GM21825 (cell line): ENCODE measurements around the gene OPRL1.

Source experiments
- ATAC-seq: cut with Tn5 transposase; IDR thresholded peaks from one replicate; pipeline ENCODE4 v1.9.1; 2021; ENCODE audit warnings: mild to moderate bottlenecking, moderate library complexity; ENCODE audit not compliant: unreplicated experiment

Gene OPRL1

DNA sequence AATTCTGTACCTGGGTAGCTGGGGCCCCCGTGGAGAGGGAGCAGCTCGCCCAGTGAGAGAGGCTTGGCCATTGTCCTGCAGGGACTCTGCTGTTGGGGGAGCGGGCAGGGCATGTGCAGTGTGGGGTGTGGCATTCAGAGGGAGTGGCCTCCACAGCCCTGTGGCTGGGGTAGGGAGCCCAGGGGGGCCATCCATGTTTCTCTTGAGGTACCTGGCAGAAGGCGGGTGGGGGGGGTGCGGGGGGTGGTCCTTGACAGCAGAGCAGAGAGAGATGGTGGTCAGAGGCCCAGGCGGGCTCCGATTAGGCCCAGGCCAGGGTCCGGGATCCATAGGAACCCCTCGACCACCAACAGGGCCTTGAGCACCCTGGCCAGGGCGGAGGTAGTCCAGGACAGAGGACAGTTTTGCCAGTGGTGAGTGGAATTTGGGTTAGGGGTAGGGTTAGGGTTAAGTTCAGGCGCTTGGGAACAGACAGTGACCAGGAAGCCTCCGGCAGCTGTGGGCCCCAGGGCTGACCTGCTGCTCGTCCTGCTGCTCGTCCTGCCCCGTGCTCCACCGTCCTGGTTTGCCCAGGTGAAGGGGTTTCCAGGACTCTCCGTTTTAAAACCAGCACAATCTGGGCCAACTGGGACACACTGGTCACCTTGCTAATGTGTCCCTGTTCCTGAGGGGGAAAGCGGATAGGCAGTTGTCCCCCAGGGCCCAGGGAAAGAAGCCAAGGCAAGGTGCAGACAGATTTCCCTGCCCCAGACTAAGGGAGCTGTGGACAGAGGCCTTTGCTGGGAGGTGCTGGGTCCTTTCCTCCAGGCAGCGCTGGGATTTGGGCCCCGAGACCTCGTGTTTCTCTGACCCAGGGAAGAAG lies 59.5 kb downstream of the OPRL1 start:
- ATAC-seq, result no peak

DNA sequence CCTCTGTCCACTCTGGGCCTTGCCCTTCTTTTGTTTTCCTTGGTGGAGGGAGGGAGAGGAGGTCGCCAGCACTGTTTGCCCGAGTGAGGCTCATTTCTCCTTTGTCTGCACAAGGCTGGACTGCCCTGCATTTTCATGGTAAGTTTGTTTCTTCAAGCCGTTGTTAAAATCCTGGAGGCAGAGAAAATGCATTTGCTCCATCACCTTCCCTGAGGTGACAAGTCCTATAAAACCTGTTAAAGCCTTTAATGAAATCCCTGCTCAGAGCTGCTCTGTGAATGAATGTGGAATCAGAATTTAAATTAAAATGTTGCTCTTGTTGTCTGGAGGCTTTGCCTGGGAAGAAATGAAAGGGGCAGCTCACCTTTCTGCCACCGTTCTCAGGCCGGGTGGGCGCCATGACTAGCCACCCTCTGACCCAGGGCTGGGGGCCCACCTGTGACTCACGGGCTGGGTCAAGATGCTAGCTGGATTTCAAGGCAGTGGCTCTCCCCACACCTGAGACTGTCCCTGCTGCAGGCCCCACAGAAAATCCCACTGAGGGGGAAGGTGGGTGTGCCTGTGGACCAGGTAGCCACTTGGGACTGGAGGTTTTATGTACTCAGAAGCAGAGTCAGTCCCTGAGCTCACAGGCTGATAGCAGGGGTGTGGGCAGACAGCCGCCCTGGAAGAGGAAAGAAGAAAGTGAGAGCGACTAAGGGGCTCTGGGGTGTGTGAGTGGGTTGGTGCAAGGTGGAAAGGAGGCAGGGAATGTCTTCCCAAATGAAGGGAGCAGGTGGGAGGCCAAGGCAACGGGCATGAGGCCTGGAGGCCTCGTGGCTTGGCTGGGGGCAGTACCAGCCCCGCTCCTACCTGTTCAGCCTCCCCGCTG lies 60.4 kb downstream of the OPRL1 start:
- ATAC-seq, result no peak

DNA sequence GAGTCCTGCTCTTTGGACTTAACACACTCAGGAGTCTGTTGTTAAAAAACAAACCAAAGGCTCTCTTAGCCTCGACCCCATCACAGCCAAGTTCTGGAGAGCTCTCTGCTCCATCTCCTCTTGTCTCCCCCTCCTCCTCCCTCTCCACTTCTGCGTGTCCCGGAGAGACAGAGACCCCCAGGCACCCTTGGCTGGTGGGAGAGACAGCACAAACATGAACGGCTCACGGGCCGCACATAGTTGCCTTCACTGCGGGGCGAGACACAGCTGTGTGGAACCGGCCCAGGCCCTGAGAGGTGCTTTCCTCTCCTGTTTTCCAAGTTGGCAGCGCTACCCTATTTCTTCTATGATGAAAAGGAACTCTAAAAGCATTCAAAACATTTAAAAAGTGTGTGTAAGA lies 61.1 kb downstream of the OPRL1 start:
- no peak for ATAC-seq

DNA sequence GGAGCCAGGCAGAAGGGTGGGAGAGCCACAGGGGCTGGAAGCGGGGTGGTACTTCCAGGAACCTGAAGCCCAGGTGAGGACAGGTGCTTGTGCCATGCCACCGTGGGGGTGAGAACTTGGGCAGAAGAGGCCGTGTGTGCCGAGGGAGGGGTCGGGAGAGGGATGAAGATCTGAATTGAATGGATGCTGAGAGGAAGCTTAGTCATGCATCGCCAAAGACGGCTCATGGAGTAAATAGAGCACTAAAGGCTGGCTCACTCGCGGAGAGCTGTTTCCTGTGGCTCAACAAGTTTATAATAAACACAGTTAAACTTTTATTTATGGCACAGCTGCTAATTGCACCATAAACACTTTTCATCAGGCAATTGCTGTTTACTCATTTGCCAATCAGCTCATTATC lies 62.7 kb downstream of the OPRL1 start:
- no peak for ATAC-seq

DNA sequence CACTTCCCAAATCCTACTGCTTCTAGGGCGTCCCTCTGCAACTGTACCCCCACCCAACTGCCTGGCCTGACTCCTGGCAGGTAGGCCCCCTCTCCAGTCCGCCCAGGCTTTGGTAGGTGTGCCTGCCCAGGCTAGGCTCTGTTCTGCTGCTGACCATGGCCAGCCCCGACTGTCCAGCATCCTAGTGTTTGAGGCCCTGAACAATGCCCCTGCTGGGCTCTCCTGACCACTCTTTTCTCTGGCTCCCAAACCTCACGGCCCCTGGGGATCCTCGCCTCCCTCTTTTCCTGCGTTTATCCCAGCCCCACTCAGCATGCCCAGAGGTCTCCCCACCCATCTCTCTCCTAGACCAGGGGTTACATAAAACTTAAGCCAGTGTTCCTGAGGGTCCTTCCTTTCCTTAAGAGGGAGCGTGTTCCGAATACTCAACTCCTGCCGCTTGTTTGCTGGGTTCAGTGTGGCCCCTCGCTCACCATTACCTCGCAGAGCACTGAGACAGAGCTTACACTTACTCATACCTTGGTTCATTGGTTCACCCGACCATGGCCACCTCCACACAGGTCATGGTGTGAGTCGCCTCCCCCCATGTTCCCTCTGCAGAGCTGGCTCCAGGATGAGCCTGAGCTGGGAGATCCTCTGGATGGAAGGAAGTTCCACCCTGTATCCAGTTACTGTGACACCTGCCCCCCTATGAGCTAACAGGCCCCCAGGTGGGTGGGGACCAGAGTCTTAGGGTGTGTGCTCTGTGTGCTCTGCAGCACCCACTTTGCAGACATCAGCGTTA lies 63.3 kb downstream of the OPRL1 start:
- no peak for ATAC-seq

DNA sequence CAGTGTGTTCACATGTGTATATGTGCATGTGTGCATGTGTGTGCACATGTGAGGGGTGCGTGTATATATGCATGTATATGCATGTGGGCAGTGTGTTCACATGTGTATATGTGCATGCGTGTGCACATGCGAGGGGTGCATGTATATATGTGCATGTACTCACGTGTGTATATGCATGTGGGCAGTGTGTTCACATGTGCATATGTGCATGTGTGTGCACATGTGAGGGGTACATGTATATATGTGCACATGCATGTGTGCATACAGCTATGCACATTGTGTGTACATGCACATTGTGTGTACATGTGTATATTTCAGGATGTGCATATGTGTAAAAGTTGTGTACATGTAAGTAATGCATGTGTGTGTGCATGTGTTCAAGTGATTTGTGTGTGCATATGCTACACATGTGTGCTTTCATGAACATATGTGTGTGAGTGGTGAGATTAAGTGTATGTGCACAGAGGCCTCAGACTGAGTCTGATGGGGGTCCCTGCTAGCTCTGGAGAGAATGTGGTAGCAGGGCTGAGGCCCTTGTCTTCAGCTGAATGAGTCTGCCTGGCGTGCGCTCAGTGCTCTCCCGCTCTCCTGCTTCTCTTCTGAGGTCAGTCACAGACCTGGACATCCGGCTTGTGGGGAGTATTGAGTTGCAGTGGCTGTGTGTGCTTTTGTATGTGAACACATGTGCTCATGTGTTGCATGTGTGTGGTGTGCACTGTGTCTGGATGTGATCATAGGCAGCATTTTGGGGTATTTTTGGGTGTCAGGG lies 64.4 kb downstream of the OPRL1 start:
- no peak for ATAC-seq

DNA sequence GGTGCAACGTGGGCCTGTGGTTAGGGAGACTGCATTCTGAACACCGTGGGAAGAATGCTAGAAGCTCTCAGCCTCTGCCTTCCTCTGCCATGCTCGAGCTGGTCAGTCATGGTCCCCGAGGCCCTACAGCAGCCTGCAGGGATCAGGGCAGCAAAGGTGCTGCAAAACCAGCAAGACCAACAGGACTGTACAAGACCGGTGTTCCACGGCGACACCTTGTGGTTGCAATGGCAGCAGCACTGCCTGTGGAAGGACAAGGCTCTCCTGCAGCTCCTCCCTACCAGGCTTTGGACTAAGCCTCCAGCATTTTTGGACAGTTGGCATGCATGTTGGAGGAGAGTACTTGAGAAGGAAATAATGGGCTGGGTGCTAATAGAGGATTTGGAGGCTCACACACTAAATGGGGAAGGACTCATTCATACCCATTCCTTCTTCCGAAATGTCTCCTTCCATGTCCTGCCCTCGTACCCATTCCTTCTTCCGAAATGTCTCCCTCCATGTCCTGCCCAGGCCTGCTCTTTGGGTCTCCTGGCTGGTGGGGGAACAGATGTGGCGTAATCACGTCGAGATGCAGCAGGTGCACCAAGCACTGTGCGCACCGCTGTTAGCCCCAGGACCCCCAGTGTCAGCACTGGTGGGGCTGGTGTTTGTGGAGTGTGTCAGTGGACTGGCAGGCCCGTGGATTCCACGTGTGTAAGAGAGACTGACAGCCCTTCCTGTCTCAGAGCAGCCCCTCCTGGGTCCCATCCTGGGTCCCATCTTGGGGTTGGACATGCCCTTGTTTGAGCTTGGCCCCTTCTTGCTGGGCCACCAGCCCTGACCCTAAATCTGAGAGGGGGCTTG lies 65.8 kb downstream of the OPRL1 start:
- no peak for ATAC-seq

DNA sequence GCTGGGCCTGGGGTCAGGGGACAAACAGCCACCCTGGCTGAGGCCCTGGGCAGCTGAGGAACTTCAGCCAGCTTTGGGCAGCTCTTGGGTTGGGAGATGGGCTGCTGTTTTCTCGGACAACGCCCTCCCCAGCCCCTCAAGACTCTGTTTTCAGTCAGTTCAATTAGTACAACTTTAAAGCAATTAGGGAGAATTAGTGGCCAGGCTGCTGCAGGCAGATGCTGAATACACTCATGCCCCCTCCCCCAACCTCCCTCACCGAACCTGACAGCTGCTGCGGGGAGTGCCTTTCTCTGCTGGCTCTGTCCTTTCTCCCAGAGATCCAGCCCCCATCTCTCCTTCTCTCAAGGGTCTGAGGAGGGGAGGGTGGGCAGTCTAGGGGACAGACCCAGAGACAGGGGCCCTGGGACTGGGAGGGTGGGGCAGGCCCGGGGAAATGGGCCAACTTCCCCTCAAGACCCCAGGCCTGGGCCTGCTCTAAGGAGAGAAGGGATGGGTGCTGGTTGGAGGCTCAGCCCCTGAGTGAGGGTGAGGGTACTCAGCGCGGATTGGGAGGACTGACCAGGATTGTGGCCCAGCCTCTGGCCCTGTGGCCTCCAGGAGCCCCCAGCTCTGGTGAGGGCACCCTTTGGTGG lies 66.5 kb downstream of the OPRL1 start:
- ATAC-seq, result no peak

DNA sequence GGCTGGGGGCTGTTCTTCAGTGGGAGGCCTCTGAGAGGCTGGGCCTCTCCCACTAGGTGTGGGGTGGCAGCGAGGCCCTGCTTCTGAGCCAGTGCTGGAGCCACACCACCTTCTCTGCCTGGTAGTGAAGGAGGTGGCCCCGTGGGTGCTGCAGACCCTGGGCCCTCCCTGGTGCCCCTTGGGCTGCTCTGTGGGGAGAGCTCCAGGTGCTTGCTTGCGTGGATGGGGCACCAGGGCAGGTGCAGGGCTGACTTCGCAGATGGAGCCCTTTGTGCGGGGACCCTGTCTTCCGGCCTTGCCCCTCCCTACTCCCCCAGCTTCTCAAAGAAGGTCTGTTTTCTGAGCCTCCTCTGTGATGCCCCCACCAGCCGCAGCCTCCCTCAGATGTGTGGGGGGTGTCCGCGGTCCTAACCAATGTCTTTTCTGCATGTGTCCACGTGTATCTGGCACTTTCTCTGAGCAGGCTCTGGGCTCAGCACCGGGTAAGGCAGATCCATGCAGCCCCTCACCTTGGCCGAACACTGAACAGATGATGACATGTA lies 67.1 kb downstream of the OPRL1 start:
- ATAC-seq, result no peak

DNA sequence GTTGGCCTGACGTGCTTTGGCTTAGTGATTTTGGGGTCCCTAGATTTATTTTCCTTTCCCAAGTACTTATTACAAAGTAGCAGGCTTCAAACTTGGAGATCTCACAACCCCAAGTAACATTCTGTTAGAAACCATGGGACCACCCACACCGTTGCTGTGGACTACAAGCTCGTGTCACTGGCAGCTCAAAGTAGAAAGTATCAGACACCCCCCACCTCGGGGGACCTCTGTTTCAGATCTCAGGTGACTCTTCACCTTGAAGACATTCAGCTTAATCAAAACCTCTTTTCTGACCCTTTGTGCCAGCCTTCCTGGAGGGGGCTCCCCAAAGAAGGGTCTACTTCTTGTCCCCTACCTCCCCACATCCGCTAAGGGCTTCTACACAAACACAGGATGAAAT lies 68.7 kb downstream of the OPRL1 start:
- no peak for ATAC-seq

DNA sequence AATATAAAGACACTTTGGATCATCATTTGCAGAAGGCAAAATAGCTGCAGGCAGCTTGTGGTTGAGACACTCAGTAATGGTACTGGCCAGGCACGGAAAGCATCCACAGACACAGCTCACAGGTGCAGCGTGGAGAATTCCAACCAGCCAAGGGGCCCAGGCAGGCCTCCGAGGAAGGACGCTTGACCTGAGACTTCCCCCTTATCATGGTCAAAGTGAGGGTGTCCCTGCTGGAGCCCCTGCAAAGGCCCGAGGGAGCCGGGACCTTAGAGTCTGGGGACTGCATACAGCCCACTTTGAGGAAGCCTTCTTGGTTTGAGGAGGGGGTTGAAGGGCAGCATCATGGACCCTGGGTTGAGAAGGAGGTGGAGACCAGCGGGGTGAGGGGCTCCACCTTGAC lies 69.3 kb downstream of the OPRL1 start:
- ATAC-seq, result no peak

DNA sequence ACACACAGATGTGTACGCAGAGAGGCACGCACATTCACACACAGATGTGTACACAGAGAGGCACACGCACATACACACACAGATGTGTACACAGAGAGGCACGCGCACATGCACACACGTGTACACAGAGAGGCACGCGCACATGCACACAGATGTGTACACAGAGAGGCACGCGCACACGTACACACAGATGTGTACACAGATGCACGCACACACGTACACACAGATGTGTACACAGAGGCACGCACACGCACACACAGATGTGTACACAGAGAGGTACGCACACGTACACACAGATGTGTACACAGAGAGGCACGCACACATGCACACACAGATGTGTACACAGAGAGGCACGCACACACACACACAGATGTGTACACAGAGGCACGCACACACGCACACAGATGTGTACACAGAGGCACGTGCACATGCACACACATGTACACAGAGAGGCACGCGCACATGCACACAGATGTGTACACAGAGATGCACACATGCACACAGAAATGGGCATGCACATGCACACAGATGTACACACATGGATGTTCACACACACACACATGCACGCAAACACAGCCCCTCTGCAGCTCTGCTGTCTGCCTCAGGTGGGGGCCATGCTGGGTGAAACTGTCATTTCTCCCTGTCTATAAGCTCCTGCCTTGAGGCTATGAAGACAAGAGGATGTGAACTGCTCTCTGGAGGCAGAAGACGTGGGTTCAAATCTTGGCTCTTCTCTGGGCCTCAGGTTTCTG lies 70.1 kb downstream of the OPRL1 start:
- ATAC-seq, result no peak
